ENCODE data around the gene GABRG3.

GABRG3 gene

DNA sequence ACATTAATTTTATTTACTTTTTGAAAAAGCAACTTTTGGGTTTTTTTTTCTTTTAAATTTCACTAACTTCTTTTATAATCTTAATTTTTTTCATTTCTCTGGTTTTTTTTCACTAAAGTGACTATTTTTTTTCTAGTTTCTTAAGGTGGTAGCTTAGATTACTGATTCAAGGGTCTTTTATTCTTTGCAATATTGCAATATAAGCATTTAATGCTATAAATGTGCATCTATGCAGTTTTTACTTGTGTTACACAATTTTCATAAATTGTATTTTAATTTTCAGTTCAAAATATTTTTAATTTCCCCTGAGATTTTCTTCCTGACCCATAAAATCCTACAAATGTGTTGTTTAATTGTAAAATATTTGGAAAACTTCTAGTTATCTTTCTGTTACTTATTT, 535.8 kb downstream of the GABRG3 start:
- no peak for DNase-seq (ENCODE audit: low spot score)

GRCh38 chr15:27509014-27509413, 538.0 kb downstream of the GABRG3 start:
- no peak for DNase-seq (ENCODE audit: low spot score)

DNA sequence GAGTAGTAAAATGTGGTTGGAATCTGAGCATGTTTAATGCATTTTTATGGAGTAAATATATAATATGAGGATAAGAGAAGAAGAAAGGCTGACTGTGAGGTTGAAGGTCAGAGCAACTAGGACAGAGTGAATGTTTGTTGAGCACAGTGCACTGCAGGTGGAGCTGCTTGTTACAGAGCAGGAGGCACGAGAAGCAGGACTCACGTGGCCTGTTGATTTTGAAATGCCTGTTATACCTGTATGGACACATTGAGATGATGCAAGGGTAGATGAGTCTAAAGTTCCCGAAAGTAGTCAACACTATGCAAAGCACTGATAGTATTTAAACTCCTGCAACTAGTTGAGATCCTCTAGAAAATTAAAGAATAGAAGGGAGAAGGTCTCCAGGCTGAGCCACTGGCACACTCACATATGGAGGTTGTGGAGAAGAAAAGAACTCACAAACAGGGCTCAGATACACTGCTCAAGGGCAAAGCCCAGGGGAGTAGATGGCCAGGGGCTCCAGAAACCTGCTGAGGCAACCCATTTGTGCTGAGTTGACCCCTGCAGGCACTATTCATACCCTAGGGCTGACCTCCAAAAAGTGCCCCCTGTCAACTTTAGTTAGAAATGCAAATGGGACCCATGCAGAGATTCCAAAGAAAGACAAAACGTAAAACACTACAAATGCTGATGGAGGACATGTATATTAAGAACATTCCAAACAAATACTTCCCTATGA, 541.5 kb downstream of the GABRG3 start:
- no peak for DNase-seq (ENCODE audit: low spot score)

GRCh38 chr15:27514526-27514925, 543.5 kb downstream of the GABRG3 start:
- no peak for DNase-seq (ENCODE audit: low spot score)

GRCh38 chr15:27527490-27528067, 556.6 kb downstream of the GABRG3 start:
- DNase-seq (ENCODE audit: low spot score), result no peak

DNA sequence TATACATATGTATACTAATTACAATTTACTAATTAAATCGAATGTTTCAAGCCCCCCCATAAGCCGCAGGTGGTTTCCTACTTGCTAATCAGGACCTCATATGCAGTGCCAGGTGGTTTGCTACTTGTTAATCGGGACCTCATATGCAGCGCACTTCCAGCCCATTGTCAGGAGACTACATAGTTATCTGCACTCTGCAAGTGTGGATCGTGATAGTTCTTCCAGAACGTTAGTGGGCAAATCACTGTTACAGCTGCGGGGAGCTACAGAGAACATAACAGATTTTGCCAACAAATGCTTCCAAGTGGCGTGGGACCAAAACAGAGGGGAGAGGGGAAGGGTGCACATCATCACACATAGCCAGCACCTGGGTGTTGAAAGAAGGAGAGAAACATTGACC, 558.4 kb downstream of the GABRG3 start:
- DNase-seq (ENCODE audit: low spot score), result no peak

DNA sequence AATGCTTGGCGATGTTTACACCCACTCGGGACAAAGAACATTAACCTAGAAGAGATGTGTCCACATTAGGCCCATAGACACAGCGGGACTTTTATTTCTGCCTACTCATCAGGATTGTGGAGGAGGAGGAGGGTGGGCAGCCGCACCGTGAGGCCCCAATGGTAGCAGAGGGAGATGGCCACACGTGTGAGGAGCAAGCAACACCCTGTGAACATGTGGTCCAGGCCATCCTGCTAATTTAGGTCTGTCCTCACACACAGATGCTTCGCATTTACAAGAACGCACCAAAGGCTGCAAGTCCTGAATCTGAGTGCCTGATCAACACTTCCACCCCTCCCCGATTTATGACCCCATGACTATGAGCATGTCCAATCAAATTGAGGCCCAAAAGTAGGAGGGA, 560.0 kb downstream of the GABRG3 start:
- DNase-seq (ENCODE audit: low spot score), result no peak

DNA sequence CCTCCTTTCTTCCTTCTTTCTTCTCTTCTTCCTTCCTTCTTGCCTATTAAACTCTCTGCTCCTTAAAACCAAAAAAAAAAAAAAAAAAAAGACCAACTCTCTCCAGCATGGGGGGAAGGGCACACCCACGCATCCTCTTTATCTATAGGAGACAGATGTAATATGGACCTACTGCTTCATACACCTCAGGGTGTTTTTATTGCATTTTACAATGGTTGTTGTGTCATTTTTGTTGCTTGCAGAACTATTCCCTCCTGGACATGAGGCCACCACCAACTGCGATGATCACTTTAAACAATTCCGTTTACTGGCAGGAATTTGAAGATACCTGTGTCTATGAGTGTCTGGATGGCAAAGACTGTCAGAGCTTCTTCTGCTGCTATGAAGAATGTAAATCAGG, 561.4 kb downstream of the GABRG3 start:
- no peak for DNase-seq (ENCODE audit: low spot score)

GRCh38 chr15:27535445-27536129, 564.6 kb downstream of the GABRG3 start:
- DNase-seq (ENCODE audit: low spot score), result no peak

- no peak for DNase-seq (ENCODE audit: low spot score)
Observed at GRCh38 chr15:27538325-27538724, 567.3 kb downstream of the GABRG3 start.

DNA sequence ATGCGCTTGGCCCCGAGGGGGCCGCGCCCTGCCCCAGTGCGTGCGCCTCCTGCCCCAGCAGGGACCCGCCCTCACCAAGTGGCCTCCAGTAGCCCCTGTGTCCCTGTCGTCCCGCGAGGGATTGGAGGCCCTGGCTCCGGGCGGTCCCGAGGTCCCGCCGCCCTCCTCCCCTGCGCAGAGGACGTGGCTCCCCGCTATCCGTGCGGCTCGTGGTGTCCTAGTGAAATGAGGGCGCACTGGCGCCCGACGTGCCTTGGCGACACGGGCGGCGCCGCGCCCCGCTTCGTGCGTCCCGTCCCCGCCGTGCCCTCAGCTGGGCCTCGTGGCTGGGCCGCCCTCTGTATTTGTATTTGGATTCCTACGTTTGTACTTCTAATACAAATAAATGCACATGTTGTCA, 570.6 kb downstream of the GABRG3 start:
- DNase-seq (ENCODE audit: low spot score), result no peak

DNA sequence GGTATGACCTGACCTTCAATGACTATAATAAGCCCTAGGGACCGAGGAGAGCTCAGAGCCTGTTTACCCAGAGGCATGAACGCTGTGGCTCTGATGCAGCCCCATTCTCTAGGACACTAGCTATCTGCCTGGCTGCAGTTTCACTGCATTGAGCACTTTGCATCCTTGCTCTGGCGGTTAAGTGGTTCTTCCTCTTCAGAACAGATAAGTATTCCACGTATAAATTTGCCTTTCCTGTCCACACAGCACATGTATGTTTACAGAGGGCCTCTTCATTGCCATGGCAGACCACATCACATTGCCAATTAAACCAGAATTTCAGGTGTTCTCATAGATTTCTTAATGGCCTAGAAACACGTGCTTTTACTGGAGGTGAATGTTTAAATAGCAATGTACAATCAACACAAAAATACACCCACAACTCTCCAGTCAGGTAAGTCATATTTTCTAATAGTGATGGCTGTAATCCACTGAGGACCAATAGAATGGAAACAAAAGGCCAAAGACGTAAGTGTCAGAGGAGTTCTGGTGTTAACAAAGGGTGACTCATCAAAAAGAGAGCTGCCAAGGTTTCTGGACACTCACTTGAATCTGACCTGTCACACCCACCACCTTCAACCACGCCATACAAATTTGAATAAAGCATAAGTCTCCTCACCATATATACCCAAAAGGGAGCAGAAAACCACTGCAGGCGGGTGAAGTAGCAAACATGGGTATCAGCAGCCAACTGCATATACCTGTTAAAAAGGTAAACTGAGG, 574.7 kb downstream of the GABRG3 start:
- DNase-seq (ENCODE audit: low spot score), result no peak

DNA sequence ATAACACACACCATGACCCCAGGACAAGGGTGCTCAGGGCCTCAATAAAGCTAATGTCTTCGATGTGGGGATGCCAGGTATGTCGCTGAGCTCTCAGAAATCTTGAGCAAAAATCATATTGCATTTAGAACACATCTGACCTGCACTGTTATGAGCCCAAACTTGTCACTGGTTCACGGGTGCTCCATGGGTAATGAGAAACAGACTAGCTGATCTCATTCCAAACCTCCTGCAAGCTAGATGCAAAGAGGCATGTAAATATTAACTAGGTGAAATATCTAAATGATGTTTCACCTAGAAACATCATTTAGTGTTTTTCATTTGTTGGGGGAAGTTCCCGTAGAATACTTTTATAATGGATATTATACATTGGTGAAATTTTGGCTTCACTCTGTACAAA, 578.8 kb downstream of the GABRG3 start:
- DNase-seq (ENCODE audit: low spot score), result no peak

GRCh38 chr15:27550635-27551034, 579.7 kb downstream of the GABRG3 start:
- no peak for DNase-seq (ENCODE audit: low spot score)

DNA sequence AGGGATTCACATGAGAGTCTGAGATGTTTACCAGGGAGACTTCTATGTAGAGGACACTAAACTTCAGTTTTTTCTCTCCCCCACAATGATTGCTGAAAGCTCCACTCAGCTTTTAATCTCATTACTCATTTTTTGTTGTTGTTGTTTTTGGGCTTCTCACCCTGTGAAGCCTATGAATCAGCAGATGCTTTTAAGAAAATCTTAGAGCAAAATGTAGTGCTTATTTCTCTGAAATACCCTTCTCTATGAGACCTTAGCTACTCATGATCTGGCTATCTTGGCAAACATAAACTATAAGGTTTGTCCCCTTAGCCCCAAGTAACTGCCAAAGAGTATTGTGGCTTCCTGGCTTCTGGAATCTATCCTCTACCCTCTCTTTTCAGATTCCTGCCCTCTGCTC, 590.8 kb downstream of the GABRG3 start:
- DNase-seq (ENCODE audit: low spot score), result no peak

DNA sequence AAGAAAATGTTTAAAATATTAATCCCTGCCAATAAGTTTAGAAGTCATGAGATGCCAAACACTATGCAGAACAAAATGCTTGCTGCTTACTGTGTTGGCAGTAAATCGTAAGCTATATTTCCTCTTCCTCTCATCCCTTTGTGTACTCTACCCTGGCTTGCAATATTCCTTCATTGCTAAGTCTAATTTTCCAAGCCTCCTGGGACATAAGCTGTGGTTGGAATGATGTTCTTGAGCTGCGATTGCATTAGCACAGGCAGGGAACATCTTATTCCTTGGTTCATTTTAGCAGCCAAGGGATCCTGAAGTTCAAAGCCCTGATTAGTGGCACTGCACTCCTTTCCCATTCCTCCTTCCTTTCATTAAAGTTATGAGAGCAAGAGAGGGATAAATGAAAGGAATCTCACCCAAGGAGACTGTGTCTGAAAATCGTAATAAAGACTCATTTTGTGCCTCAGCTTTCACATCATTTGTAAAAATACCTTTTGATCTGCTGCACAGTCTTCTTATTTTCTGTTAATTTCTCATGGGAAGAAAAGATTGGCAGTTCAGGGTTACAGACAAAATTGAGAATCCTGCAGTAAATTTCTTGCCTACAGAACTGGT, 592.9 kb downstream of the GABRG3 start:
- DNase-seq (ENCODE audit: low spot score), result no peak

DNA sequence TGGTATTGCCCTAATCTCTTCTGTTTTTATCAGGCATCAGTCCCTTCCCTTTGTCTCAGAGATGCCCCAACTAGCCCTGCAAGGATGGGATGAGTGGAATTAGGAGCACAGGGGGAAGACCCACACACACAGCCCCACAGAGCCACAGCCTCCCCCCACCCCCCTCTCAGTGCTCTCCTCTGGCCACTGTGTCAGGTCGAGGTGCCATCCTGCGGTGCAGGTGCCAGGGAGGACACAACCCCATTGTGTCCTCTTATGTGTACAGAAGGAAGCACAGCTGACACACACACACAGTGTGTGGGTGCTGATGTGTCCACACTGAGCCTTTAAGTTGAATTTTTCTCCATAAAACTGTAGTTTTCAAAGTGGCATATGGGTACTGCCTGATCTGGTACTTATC, 593.7 kb downstream of the GABRG3 start:
- DNase-seq (ENCODE audit: low spot score), result no peak

- DNase-seq (ENCODE audit: low spot score), result no peak
Observed at GRCh38 chr15:27570746-27571145, 599.8 kb downstream of the GABRG3 start.

GRCh38 chr15:27573805-27574485, 603.0 kb downstream of the GABRG3 start:
- DNase-seq (ENCODE audit: low spot score), result no peak

- no peak for DNase-seq (ENCODE audit: low spot score)
Observed at GRCh38 chr15:27574541-27575054, 603.6 kb downstream of the GABRG3 start.

DNA sequence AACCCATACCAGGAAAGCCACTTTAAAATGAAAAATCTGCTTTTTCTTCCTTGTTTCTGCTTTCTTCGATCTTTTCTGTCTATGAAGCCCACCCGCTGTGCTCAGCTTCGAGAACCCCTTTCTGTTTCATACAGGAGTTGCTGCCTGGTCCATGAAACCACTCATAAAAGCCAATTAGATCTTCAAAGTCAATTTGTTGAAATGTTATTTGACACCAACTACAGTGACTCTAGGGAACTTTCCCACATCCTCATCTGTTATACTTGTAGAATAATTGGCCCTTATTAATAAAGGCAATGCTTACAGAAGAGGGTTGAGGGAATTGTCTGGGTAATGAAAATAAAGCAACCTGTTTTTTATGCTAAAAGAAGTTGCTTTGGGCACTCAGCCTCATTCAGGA, 604.5 kb downstream of the GABRG3 start:
- DNase-seq (ENCODE audit: low spot score), result no peak

DNA sequence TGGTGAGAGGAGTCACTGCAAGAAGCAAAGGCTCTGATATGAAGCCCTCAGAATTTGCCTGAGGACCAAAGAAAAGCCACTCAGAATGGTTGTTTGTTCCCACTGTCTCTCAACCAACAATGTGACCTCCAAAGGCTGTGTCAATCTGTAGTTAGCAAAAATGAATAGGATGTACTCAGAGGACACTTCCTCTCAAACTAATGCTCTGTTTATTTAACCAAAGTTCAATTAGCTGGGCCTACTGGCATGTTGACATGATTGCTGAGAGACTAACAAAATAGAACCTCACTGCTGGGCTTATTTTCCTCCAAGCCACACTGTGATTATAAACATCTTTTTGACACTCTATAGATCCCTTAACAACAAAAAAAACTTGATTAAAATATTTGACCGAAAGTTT, 605.6 kb downstream of the GABRG3 start:
- no peak for DNase-seq (ENCODE audit: low spot score)
